NB4 (cell line): ENCODE data around the gene HYI.
"Not testable (repeated sequence)": the region's sequence is repeated elsewhere in the genome, so short reads cannot be mapped to it uniquely, and the experiment has no call there.

Source experiments
- DNase-seq: peaks from one replicate; pipeline ENCODE4 v3.0.0; 2010; ENCODE audit warnings: low read depth
- H3K4me3 ChIP-seq: one replicate; pipeline ENCODE4 v1.5.1; 2011; ENCODE audit warnings: mild to moderate bottlenecking, low read depth, low read length, moderate library complexity
- CTCF ChIP-seq: IDR thresholded peaks from one replicate; pipeline ENCODE4 v1.5.1; 2012; ENCODE audit warnings: low read depth, low read length
- MYC ChIP-seq: IDR thresholded peaks from 2 replicates; pipeline ENCODE4 v1.6.1; 2011; ENCODE audit warnings: low read depth, low read length
- POLR2A ChIP-seq: IDR thresholded peaks from 2 replicates; pipeline ENCODE4 v1.6.1; 2011; ENCODE audit warnings: mild to moderate bottlenecking; ENCODE audit not compliant: insufficient read length; ENCODE audit errors: extremely low read depth
- TF ChIP-seq, protein P1 (sequence below): IDR thresholded peaks from 2 replicates; pipeline ENCODE4 v1.6.1; 2011; ENCODE audit warnings: low read depth, low read length

HYI gene

DNA sequence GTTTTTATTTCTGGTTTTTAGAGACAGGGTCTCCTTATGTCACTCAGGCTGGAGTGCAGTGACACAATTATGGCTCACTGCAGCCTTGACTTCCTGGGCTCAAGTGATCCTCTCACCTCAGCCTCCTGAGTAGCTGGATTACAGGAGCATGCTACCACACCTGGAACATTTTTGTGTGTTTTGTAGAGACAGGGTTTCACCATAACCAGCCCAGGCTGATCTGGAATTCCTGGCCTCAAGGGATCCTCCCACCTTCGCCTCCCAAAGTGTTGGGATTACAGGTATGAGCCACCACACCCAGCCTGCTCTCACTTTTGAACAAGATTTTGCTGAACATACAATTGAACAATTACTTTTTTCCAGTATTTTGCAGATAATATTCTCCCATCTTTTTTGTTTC, 24.0 kb upstream of the HYI start:
- DNase-seq = no peak
- no peak for TF ChIP-seq CTCF
- TF ChIP-seq MYC = no peak
- TF ChIP-seq, protein P1, sequence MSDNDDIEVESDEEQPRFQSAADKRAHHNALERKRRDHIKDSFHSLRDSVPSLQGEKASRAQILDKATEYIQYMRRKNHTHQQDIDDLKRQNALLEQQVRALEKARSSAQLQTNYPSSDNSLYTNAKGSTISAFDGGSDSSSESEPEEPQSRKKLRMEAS = no peak
- no peak for TF ChIP-seq POLR2A
- no peak overlapping the region for H3K4me3 ChIP-seq

DNA sequence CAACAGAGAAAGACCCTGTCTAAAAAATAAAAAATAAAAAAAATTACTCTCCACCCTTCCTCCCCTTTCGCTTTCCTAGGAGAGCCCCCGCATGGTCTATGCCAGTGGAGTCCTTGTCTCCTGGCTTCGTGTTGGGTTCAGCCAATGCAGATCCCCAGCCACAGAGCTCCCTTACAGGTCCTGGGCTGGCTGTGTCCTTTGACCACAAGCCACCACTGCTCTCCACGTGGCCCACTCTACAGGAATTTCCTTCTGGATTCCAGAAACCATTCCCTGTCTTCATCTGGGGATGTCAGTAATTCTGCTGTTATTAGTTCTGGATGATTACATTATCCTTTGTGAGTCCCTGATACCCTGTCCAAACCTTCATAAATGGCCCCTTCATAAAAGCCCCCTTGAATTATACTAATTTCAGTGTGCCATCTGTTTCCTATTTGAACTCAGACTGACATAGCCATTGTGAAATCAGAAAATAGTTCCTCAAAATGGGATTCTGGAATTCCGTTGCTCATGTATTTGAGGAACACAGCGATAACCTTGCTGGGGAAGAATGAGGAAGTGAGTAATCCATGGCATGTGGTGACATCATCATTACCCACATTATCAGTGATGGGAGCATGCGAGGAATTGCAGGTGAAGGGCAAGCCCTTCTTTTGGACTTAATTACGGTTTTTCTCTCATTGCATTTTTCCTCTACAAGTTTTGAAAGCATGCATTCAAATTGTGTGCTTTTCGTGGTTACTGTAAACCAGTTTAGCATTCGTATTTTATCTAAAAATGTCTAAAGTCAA, 22.1 kb upstream of the HYI start:
- not testable (repeated sequence) for DNase-seq, H3K4me3 ChIP-seq

DNA sequence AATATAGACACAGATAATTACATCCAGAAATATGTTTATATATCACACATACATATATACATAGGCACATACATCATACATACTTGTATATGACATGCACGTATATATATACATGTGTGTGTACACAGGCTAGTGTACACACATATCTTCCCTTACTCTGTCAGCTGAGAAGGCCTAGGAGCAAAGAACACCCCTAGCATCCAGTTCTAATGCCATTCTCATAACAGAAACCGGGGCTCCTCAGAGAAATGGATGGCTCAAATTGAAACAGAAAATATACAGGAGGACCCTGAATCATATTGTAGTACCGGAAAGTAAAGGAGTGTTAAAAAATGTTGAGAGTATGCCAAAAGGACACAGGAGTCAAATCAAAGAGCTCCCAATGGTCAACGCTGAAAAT, 19.7 kb upstream of the HYI start:
- no peak overlapping the region for H3K4me3 ChIP-seq
- DNase-seq = no peak
- TF ChIP-seq, protein P1 = no peak
- no peak for TF ChIP-seq MYC
- TF ChIP-seq POLR2A = no peak
- TF ChIP-seq CTCF = no peak

DNA sequence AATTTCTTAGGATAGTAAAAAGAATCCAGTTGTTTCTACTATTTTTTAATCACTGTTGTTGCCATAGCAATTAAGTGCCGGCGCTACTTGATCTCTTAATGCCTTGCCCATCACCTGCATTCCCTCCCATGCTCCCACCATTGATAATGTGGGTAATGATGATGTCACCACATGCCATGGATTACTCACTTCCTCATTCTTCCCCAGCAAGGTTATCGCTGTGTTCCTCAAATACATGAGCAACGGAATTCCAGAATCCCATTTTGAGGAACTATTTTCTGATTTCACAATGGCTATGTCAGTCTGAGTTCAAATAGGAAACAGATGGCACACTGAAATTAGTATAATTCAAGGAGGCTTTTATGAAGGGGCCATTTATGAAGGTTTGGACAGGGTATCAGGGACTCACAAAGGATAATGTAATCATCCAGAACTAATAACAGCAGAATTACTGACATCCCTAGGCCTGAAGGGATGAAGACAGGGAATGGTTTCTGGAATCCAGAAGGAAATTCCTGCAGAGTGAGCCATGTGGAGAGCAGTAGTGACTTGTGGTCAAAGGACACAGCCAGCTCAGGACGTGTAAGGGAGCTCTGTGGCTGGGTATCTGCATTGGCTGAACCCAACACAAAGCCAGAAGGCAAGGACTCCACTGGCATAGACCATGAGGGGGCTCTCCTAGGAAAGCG, 18.9 kb upstream of the HYI start:
- not testable (repeated sequence) for DNase-seq, H3K4me3 ChIP-seq

DNA sequence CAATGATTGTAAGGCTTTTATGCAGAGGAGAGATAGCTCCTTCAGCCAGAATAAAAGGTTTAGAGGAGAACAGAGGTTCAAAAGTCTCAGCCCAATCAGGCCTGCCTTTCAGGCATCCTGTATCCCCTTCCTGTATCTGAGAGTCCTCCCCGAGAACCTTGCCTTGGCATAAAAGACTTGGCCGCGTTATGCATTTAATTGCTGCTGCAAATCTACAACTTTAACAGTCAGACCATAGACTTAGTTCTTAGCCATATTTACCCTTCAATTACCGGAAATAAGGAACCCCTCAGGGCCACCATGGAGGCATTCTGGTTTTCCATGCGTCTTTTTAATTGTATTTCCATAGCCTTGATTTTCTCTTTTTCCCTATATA, 18.3 kb upstream of the HYI start:
- no peak overlapping the region for H3K4me3 ChIP-seq
- DNase-seq = no peak
- TF ChIP-seq, protein P1 = no peak
- TF ChIP-seq POLR2A (no peak), MYC (no peak), CTCF (no peak)

DNA sequence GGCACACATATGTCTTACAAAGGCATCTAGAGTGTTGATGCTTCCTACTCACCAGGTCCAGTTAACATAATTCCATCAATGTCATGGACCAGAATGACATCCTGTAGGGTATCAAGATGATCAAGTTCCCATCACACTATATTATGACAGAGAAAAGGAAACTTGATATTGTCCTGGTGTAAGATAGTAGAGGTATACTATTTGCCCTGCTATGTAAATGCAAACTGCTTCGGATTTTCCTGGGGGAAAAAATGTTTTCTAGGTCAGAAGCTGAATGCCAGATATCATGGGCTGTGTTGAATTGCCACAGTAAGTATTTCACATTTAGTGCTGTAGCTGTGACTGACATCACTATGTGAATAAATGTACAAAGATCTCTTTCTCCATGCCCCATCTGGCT, 16.2 kb upstream of the HYI start:
- DNase-seq = no peak
- TF ChIP-seq POLR2A = no peak
- no peak for TF ChIP-seq MYC
- no peak for TF ChIP-seq CTCF
- TF ChIP-seq, protein P1 = no peak
- no peak overlapping the region for H3K4me3 ChIP-seq

DNA sequence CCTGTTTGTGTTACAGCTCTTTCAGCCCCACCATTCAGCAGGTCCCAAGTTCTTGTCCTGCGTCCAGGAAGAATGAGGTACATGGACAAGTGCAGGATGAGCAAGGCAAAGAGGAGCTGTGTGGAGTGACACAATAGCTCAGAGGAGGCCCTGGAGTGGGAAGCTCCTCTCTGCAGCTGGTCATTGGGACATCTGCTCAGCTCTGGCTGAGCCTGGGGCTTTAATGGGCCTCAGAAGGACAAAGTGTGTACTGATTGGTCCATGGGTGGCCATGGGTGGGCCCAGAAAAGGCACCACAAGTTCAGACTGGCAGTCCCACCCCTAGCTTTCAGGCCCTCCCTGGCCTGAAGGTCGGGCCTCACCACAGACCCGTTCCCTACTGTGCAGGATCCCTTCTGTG, 14.7 kb upstream of the HYI start:
- no peak for DNase-seq
- no peak for TF ChIP-seq MYC
- TF ChIP-seq, protein P1 = no peak
- no peak overlapping the region for H3K4me3 ChIP-seq
